ENCODE measurements around the gene ZNF446.
A peak's percentile ranks its signal among the peaks of the same experiment; 100 is the strongest.
"Not testable (repeated sequence)": the region's sequence is repeated elsewhere in the genome, so short reads cannot be mapped to it uniquely, and the experiment has no call there.

The ZNF446 gene

DNA sequence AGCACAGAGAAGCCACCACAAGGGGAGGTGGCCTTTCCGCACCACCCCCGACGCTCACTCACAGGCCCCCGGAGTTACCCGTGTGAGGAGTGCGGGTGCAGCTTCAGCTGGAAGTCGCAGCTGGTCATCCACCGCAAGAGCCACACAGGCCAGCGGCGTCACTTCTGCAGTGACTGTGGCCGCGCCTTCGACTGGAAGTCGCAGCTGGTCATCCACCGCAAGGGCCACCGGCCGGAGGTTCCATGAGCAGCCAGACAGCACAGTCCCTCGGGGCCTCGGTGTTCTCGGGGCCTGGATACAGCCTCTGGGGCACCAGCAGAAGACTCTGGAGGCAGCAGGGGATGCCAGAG is 4.3 kb downstream of the ZNF446 start:
- no peaks in the 10 kb centered on the region for H3K4me1 ChIP-seq (ENCODE audit: insufficient read depth, low read length)
- H3K27ac ChIP-seq (ENCODE audit: low read depth, low read length), result no peak overlapping the region
- 97% methylated on average over 20 of the region's 20 CpGs for WGBS
- H3K9ac ChIP-seq (ENCODE audit: low read depth, low read length), result no peak overlapping the region
- no peaks in the 10 kb centered on the region for H3K36me3 ChIP-seq (ENCODE audit: insufficient read depth, low read length)
- no peak overlapping the region for H3K4me3 ChIP-seq (ENCODE audit: low read length)
- H3K27me3 ChIP-seq (ENCODE audit: insufficient read depth, low read length), result no peaks in the 10 kb centered on the region
- no peaks in the 10 kb centered on the region for H3K9me3 ChIP-seq (ENCODE audit: insufficient read depth, low read depth, low read length)

DNA sequence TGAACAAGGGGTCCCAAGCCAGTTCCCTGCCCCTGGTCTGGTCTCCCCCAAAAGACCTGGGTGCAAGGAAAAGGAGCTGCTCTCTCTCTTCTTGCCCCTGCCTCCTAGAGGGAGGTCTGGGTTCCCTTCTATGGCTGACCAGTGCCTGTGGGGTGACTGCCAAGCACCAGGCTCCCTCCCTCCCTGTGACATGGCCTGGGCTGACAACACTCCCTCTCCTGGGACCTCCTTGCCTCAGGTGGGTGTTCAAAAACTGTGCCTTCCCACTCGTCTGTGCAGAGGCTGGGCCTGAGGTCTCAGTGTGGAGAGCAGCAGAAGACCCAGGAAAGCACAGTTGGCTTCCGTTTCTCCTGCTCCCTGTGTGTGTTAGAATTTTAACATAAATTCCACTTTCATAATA is 4.7 kb downstream of the ZNF446 start:
- H3K36me3 ChIP-seq (ENCODE audit: insufficient read depth, low read length), result no peaks in the 10 kb centered on the region
- no peaks in the 10 kb centered on the region for H3K4me1 ChIP-seq (ENCODE audit: insufficient read depth, low read length)
- H3K9ac ChIP-seq (ENCODE audit: low read depth, low read length), result no peak overlapping the region
- H3K27ac ChIP-seq (ENCODE audit: low read depth, low read length), result no peak overlapping the region
- no peaks in the 10 kb centered on the region for H3K9me3 ChIP-seq (ENCODE audit: insufficient read depth, low read depth, low read length)
- WGBS, result 78% methylated on average over 1 of the region's 2 CpGs
- no peak overlapping the region for H3K4me3 ChIP-seq (ENCODE audit: low read length)
- no peaks in the 10 kb centered on the region for H3K27me3 ChIP-seq (ENCODE audit: insufficient read depth, low read length)

DNA sequence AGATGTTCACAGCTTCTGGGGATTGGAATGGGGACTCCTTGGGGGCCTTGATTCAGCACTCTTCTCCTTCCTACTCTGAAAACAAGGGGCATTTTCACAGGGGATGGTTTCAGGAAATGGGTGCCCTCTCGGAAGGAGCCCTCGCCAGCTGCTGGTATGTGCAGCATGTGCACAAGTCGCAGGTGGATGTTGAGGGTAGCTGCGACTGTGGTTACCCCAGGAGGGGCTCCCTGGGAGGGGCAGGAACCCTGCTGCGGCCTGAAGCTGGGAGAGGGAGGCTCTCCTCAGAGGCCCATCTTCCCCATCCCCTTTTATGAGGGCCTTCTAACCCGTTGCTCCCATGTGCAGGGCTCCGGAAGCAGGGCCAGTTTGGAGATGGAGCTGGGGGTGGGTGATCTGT is 6.2 kb downstream of the ZNF446 start:
- Histone ChIP-seq H3K27me3 (ENCODE audit: insufficient read depth, low read length) (no peaks in the 10 kb centered on the region), H3K4me1 (ENCODE audit: insufficient read depth, low read length) (no peaks in the 10 kb centered on the region), H3K9me3 (ENCODE audit: insufficient read depth, low read depth, low read length) (no peaks in the 10 kb centered on the region), H3K27ac (ENCODE audit: low read depth, low read length) (no peak overlapping the region), H3K4me3 (ENCODE audit: low read length) (no peak overlapping the region), H3K36me3 (ENCODE audit: insufficient read depth, low read length) (no peaks in the 10 kb centered on the region), H3K9ac (ENCODE audit: low read depth, low read length) (no peak overlapping the region)
- 88% methylated on average over 7 of the region's 7 CpGs for WGBS

DNA sequence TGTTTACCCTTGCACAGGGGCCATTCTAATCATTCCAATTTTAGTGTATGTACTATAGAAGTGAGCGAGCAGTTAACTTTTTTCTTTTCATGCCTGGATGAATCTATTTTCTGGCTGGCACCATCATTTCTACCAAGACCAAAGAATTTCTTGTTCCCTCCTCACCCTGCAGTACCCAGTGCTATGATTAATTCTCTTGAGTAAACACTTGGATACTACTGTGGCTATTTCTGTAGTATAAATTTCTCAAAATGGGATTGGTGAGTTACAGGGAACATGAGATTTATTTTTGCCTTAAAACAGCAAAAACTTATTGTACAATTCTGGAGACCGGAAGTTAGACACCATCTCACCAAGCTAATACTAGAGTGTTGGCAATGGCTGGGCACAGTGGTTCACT is 7.6 kb downstream of the ZNF446 start:
- 90% methylated on average over 2 of the region's 2 CpGs for WGBS

DNA sequence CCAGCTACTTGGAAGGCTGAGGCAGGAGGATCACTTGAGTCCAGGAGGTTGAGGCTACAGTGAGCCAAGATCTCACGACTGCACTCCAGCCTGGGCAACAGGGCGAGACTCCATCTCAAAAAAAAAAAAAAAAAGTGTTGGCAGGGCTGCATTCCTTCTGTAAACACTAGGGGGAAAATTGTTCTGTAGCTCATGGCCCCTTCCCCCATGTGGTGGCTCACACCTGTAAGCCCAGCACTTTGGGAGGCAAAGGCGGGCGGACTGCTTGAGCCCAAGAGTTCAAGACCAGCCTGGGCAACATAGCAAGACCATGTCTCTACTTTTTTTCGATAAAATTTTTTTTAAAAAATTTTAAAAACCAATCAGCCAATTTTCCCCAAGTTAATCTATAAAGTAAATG is 8.2 kb downstream of the ZNF446 start:
- WGBS, result 97% methylated on average over 4 of the region's 5 CpGs
- not testable (repeated sequence) for H3K9ac ChIP-seq (ENCODE audit: low read depth, low read length); H3K9me3 ChIP-seq (ENCODE audit: insufficient read depth, low read depth, low read length); H3K4me1 ChIP-seq (ENCODE audit: insufficient read depth, low read length); H3K4me3 ChIP-seq (ENCODE audit: low read length); H3K27me3 ChIP-seq (ENCODE audit: insufficient read depth, low read length); H3K27ac ChIP-seq (ENCODE audit: low read depth, low read length); H3K36me3 ChIP-seq (ENCODE audit: insufficient read depth, low read length)

More for the DNA sequence above, 7.6 kb downstream of the ZNF446 start:
- Histone ChIP-seq H3K36me3 (ENCODE audit: insufficient read depth, low read length) (no peaks in the 10 kb centered on the region), H3K27me3 (ENCODE audit: insufficient read depth, low read length) (no peaks in the 10 kb centered on the region), H3K4me1 (ENCODE audit: insufficient read depth, low read length) (no peaks in the 10 kb centered on the region), H3K27ac (ENCODE audit: low read depth, low read length) (no peak overlapping the region), H3K9ac (ENCODE audit: low read depth, low read length) (no peak overlapping the region), H3K9me3 (ENCODE audit: insufficient read depth, low read depth, low read length) (no peaks in the 10 kb centered on the region), H3K4me3 (ENCODE audit: low read length) (no peak overlapping the region)

DNA sequence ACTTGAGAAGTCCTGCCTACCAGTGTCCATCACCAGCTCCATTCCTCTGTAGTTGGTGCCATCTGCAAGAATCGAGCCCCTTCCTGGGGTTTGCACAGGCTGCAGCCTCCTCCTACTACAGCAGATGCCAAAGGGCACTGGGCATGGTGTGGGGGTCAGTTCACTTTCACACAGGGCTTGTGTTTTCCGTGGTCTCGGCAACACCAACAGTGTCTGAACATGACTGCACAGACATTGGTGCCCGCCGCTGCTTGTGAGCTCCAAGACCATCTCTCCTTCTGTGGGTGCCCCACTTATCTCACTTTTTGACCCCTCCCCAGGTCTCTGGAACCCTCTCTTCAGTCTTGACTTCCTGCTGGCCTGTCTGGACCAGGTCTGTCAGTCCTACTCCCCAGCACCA is 15.2 kb downstream of the ZNF446 start:
- WGBS, result 95% methylated on average over 5 of the region's 5 CpGs

DNA sequence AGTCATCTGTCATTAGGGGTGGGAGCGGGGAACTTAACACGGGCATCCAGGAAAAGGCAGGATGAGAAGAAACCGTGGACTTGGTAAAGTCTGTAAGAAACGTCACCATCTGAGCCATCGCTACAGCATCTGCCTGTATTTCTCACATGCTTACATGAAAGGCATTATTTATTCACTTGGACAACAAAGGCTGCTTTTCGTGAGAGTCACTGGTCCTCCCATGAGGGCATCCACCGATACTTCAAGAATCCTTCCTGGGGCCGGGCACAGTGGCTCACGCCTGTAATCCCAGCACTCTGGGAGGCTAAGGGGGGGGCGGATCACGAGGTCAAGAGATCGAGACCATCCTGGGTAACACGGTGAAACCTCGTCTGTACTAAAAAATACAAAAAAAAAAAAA is 16.1 kb downstream of the ZNF446 start:
- H3K9me3 ChIP-seq (ENCODE audit: insufficient read depth, low read depth, low read length), result no peaks in the 10 kb centered on the region
- WGBS, result 89% methylated on average over 14 of the region's 14 CpGs
- no peak overlapping the region for H3K9ac ChIP-seq (ENCODE audit: low read depth, low read length)
- H3K27me3 ChIP-seq (ENCODE audit: insufficient read depth, low read length), result no peaks in the 10 kb centered on the region
- no peak overlapping the region for H3K27ac ChIP-seq (ENCODE audit: low read depth, low read length)
- H3K36me3 ChIP-seq (ENCODE audit: insufficient read depth, low read length), result no peaks in the 10 kb centered on the region
- no peaks in the 10 kb centered on the region for H3K4me1 ChIP-seq (ENCODE audit: insufficient read depth, low read length)
- H3K4me3 ChIP-seq (ENCODE audit: low read length), result no peak overlapping the region

More for the DNA sequence above, 15.2 kb downstream of the ZNF446 start:
- H3K9ac ChIP-seq (ENCODE audit: low read depth, low read length), result no peak overlapping the region
- H3K27ac ChIP-seq (ENCODE audit: low read depth, low read length), result no peak overlapping the region
- no peaks in the 10 kb centered on the region for H3K4me1 ChIP-seq (ENCODE audit: insufficient read depth, low read length)
- no peaks in the 10 kb centered on the region for H3K27me3 ChIP-seq (ENCODE audit: insufficient read depth, low read length)
- H3K9me3 ChIP-seq (ENCODE audit: insufficient read depth, low read depth, low read length), result no peaks in the 10 kb centered on the region
- H3K36me3 ChIP-seq (ENCODE audit: insufficient read depth, low read length), result no peaks in the 10 kb centered on the region
- H3K4me3 ChIP-seq (ENCODE audit: low read length), result no peak overlapping the region

DNA sequence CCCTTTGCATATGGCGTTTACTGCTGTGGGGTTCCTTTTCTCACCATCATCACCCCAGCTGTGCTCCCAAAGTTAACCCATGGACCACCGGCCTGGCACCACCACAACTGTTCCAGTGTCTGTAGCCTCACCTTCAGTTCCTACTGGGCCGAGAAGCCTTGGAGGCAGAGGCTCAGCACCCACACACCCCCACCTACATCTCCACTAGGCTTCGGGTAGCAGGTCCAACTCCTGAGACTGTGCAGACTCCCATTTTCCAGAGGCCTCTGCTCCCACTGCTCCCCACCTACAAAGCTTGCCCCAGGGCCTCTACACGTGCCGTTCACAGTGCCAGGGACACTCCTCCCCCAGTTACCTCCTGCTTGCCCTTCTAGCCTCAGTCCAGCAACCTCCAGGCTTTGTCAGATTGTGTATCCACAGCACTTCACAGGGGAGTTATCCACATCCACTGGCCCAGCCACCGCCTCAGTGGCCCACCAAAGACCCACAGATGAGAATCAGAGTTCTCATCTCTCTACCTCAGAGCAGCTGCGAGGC is 21.6 kb downstream of the ZNF446 start:
- no peaks in the 10 kb centered on the region for H3K9me3 ChIP-seq (ENCODE audit: insufficient read depth, low read depth, low read length)
- 95% methylated on average over 8 of the region's 8 CpGs for WGBS
- H3K4me3 ChIP-seq (ENCODE audit: low read length), result no peak overlapping the region
- no peaks in the 10 kb centered on the region for H3K36me3 ChIP-seq (ENCODE audit: insufficient read depth, low read length)
- no peak overlapping the region for H3K27ac ChIP-seq (ENCODE audit: low read depth, low read length)
- no peak overlapping the region for H3K9ac ChIP-seq (ENCODE audit: low read depth, low read length)
- no peaks in the 10 kb centered on the region for H3K4me1 ChIP-seq (ENCODE audit: insufficient read depth, low read length)
- H3K27me3 ChIP-seq (ENCODE audit: insufficient read depth, low read length), result no peaks in the 10 kb centered on the region

DNA sequence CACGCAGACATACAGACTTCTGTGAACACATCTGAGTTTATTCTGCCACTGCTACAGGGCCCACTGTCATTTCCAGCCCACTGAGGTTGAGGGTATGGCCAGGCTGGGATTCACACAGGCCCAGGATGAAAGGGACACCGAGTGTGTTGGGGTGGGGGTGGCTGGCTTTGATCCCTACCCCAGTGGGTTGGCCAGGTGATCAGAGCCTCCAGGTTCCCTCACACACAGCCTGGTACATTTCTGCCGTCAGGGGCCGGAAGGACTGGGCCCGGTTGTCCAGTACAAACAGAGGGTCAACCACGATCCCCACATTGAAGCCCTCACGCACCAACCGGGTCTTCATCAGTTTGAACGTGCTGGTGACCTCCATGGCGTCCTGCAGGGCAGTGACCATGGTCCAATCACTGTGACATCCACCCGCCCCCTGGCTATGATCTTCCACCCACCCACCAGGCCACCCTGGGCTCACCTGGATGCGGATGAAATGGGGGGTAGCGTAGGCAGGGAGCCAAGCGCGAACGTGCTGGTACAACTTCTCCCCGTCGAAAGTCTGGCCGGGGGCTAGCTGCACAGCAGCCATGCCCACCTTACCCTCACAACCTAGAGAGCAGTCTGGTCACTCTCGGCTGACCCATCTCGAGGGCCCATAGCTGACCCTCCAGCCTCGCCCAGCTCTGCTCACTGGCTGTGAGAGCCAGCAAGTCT is 22.3 kb downstream of the ZNF446 start:
- 55% methylated on average over 22 of the region's 22 CpGs for WGBS
- H3K36me3 ChIP-seq (ENCODE audit: insufficient read depth, low read length), result no peaks in the 10 kb centered on the region
- peak overlapping the region; percentile 78 for H3K4me3 ChIP-seq (ENCODE audit: low read length)

DNA sequence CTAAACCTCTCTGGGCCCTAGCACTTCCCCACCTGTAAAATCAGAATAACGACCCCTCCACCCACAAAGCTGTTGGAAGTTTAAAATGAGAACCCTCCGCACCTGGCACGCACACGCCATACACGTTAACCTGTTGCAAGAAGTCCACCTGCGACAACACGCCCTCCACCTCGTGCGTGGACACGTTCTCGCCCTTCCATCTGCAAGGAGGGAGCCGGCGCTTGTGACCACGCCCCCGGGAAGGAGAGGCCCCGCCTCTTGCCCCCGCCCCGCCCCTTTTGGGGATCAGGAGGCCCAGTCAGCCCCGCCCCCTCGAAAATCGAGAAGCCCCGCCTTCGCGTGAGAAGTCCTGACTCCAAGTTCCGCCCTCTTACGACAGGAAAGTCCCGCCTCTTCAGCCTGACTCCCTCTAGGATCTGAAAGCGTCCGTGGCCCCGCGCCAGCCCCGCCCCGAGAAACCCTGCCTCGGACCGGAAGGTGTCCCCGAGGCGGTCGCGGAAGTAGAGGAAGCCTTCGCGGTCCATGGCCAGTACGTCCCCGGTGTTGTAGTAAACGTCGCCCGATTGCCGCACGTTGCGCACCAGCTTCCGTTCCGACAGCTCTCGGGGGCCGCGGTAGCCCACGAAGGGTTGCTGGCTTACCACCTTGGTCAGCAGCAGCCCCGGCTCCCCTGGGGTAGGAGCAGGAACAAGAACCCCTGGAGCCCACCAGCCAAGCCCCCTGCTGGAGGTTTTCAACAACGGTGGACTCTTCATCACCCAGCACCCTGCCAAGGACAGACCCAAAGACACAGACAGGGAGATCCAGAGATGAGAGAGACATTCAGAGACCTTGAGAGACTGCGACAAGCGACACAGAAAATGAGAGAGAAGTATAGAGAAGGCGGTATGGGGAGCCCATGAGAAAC is 23.1 kb downstream of the ZNF446 start:
- Histone ChIP-seq H3K27me3 (ENCODE audit: insufficient read depth, low read length) (no peaks in the 10 kb centered on the region), H3K9ac (ENCODE audit: low read depth, low read length) (peak overlapping the region; percentile 77), H3K36me3 (ENCODE audit: insufficient read depth, low read length) (no peaks in the 10 kb centered on the region), H3K4me1 (ENCODE audit: insufficient read depth, low read length) (no peaks in the 10 kb centered on the region), H3K27ac (ENCODE audit: low read depth, low read length) (peak overlapping the region; percentile 63), H3K4me3 (ENCODE audit: low read length) (peak overlapping the region; percentile 85), H3K9me3 (ENCODE audit: insufficient read depth, low read depth, low read length) (no peaks in the 10 kb centered on the region)
- under 1% methylated on average over 60 of the region's 60 CpGs for WGBS

More for the DNA sequence above, 22.3 kb downstream of the ZNF446 start:
- Histone ChIP-seq H3K9ac (ENCODE audit: low read depth, low read length) (peak overlapping the region; percentile 56), H3K27ac (ENCODE audit: low read depth, low read length) (no peak overlapping the region), H3K9me3 (ENCODE audit: insufficient read depth, low read depth, low read length) (no peaks in the 10 kb centered on the region), H3K27me3 (ENCODE audit: insufficient read depth, low read length) (no peaks in the 10 kb centered on the region), H3K4me1 (ENCODE audit: insufficient read depth, low read length) (no peaks in the 10 kb centered on the region)

DNA sequence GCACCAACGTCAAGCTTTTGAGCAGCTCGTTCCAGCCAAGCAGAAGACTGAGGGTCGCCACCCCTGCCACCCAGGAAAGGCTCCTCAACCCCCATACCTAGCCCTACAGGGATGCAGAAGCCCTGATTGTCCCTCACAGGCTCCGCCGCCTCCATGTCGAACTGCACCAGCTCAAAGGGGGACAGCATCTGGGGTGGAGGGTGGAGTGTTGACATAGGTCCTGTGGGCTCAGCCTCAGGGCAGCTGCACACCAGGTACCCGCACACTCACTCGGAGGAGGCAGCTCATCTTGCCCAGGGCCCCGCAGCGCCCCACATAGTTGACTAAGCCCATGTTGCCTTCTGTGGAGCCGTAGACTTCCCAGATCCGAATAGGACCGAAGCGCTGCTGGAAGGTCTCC is 24.1 kb downstream of the ZNF446 start:
- no peaks in the 10 kb centered on the region for H3K36me3 ChIP-seq (ENCODE audit: insufficient read depth, low read length)
- H3K27me3 ChIP-seq (ENCODE audit: insufficient read depth, low read length), result no peaks in the 10 kb centered on the region
- no peaks in the 10 kb centered on the region for H3K9me3 ChIP-seq (ENCODE audit: insufficient read depth, low read depth, low read length)
- H3K9ac ChIP-seq (ENCODE audit: low read depth, low read length), result no peak overlapping the region
- H3K27ac ChIP-seq (ENCODE audit: low read depth, low read length), result no peak overlapping the region
- no peaks in the 10 kb centered on the region for H3K4me1 ChIP-seq (ENCODE audit: insufficient read depth, low read length)
- WGBS, result 94% methylated on average over 14 of the region's 14 CpGs
- peak overlapping the region; percentile 85 for H3K4me3 ChIP-seq (ENCODE audit: low read length)

All from HUES64 (cell line).